AG20443 (cell line): ENCODE results near the gene FJX1.

ENCODE experiments used
- DNase-seq: peaks from one replicate; pipeline ENCODE4 v3.0.0; 2012; ENCODE audit warnings: low spot score, mixed read lengths

The FJX1 gene, protein sequence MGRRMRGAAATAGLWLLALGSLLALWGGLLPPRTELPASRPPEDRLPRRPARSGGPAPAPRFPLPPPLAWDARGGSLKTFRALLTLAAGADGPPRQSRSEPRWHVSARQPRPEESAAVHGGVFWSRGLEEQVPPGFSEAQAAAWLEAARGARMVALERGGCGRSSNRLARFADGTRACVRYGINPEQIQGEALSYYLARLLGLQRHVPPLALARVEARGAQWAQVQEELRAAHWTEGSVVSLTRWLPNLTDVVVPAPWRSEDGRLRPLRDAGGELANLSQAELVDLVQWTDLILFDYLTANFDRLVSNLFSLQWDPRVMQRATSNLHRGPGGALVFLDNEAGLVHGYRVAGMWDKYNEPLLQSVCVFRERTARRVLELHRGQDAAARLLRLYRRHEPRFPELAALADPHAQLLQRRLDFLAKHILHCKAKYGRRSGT

DNA sequence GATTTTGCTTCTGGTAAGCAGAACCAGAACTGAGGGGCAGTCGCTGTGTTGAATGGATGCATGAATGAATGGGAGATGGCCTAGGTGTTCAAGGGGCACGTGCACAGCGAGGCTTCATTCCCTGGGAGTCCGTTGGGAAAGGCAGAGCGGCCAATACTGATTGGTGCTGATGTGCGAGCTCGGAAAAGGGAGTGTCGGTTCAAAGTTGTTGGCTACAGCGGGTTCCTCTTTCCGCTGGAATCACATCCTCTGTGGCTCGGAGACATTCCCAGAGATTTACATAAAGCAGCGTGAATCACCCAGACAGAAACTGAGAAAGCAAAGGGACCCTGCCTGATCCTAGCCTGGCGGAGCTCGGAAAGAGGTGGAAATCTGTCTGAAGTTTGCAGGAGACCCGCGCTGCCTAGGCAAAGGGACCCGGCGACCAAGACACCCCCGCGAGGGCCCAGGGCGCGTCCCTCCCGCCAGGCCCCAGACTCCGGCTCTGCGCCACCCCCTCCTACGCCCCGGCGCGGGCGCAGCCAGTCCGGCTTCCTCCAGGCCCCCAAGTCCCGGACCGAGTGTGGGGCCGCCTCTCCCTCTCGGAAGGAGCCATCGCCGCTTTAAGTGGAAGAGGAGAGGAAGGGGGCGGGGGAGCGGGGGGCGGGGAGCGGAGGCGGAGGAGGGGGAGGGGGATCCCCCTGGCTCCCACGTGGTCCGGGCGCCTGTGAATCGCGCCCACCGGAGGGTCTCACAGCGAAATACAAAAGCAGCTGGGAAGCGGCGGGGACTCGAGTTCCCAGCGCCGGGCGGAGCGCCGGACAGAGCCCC is at the start of gene FJX1:
TSS of gene FJX1 (plus strand) at position 774 of the 810 bp plus-strand sequence. CDS start 177 bp downstream, outside the sequence.
- DNase-seq = peak; percentile 86

DNA sequence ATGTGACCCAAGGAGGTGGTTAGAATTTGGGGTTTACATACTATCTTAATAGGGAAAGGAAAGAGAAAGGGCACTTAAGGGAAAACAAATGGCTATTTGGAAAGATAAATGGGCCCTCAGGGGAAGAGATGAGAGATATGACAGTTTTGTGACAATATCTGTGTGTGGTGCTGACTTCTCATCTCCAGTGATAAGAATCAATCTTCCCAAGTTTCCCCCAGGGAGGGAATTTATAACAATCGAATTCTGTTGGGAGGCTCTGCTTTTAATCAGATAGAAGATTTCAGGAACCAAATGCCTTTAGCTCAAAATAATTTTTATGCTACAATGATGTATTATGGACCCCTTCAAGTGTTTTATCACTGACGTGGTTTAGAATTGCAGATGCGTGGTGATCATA is 46.6 kb upstream of the FJX1 start:
- DNase-seq = no peak

DNA sequence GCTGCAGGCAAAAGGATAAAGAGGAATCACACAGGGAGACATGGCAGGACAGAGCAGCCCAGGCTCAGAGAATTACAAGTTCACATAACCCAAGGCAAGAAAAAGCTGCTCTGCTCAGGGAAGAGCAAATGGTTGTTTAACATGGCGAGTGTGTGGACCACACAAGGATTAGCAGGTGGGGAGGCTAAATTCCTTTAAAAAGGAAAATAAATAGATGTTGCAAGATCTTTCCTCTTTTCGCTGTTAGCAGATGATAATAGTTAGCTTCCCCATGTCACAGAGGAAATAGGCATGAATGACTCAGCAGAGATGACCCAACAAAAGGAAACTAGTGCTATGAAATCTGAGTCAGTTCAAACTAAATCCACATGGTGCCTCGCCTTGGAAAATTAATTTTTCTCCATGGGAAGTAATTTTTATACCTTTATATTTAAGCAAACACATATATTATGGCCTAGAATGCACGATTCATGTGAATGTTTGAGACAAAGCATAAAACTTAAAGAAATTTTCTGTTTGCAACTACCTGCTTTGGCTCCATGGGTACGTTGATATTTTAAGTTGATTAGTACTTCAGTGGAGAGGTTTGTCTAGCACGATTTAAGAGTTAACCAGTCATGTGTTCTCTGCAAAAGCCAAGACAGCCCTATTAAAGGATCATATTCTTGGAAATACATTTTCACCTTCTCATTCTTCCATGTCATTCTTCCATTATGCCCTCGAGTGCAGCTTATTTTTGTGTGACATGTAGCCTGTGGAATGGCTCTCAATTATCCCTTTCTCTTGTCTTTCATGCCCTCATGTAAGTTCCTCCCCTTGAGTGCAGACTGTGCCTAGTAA is 38.5 kb upstream of the FJX1 start:
- peak; percentile 82 for DNase-seq

DNA sequence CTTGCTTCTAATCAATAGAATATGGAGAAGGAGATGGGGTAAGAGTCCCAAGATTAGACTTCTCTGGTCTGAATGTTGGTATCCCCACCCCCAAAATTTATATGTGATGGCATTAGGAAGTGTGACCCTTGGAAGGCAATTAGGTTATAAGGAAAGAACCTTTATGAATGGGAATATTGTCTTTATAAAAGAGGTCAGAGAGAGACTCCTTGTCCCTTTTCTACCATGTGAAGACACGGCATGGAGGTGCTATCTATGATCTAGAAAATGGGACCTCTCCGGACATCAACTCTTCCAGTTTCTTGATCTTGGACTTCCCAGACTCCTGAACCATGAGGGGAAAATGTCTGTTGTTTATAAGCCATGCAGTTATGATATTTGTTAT is 37.9 kb upstream of the FJX1 start:
- no peak for DNase-seq

DNA sequence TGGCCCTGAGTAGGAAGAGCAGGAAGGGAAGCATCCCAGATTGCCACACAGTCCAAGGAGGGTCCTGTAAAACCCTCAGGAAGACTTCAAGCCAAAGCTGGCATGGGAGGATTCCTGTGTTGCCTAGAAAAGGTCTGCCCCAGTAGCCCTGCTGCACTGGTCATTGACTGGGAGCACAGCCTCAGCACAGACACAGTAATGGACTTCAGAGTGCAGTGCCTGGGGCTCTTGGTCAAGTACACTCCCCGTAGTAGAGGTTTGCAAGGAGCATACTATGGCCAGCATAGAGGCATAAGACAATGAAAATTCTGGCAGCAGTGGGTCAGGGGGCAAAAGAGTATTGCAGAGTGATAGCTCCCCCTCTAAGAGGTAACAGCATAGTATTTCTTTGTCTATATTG is 36.2 kb upstream of the FJX1 start:
- no peak for DNase-seq

DNA sequence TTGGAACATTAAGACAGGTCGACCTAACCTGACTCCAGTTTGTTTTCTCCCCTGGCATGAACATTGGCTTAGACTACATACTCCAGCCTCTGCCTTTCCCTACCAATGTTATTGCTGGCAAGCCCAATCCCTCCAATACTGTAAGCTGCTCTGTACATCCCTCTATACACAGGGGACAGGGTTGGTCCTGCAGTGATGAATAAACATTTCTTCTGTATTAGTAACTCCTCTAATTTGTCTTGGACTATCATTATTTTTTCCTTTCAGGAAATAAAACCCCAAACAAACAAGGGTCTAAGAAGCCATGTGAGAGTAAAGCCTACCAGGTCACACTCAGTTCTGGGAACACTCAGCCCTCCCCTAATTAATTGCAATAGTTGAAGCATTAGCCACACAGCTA is 35.1 kb upstream of the FJX1 start:
- peak; percentile 67 for DNase-seq

DNA sequence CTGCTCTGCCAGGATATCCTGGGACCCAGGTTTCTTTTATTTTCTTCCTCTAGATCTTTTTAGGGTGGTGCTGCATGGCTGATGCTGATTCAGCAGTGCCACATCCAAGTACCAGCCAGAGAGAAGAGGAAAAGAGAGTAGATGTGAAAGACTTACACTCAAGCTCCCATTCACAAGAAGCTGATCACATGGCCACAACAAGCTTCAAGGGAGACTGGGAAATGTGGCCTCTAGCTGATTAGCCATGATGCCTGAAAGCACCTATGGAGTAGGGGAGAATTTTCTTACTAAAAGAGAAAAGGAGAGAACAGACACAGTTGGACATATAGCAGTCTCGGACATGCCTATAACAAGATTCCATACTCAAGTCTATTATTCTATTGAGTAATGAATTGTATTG is 34.4 kb upstream of the FJX1 start:
- no peak for DNase-seq

DNA sequence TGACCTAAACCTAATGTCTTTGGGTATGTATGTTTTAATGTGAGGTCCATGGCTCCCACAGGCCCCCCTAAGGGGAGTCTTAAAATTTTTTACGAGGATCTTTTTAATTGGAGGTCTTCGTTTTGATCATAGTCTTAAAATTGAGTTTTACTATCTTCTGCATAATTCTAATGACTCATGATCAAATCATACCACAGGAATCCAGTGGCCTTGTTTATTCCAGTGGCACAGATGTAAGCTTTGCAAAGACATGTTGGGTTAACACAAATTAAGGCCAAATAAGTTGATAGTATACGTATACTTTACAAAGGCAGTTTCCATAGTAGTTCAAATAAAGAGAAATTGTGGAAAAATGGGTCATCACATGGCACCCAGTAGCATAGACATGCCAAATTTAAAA is 33.9 kb upstream of the FJX1 start:
- peak; percentile 45 for DNase-seq

DNA sequence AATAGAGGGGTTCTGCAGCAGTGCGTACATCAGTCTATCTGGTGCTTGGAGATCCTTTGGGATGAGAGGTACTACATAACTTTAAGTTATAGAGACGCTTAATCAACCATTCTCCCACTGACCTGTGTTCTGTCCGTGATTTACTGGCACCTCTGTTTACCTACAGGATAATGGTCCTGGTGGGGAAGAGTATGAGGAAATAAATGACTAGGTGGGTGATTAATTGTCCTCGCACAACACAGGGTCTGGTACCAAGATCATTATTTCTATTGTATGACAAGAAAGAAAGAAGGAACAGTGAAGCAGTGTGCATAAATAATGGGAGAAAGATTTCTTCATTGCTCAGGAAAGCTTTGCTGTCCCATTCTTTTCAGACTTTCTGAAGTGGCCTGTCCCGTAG is 32.8 kb upstream of the FJX1 start:
- DNase-seq = no peak

DNA sequence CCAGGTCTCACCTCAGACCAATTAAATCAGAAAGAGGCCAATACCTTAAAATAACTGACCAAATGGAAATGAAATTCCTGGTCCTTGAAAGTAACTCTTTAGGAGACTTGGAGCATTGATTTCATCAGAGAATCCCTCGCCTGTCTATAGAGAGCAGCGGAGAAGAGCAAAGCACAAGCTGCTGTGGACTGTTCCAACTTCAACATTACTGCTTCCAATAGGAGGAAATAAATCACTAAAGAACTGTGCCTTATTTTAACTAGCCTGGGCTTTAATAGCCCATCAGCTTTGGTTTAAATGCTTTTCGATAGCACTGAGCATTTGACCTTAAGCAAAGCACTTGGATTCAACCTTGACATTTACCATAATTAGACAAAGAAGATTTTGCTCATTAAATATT is 32.0 kb upstream of the FJX1 start:
- DNase-seq = no peak

DNA sequence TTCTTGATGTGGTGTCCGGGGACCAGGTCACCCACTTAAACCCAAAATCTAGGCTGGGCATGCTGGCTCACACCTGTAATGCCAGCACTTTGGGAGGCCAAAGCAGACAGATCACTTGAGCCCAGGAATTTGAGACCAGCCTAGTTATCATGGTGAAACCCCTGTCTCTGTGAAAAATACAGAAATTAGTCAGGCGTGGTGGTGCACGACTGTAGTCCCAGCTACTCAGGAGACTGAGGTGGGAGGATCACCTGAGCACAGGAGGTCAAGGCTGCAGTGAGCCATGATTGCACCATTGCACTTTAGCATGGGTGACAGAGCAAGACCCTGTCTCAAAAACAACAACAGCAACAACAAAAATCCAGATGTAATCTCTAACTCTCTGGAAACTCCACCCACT is 30.3 kb upstream of the FJX1 start:
- DNase-seq = no peak

DNA sequence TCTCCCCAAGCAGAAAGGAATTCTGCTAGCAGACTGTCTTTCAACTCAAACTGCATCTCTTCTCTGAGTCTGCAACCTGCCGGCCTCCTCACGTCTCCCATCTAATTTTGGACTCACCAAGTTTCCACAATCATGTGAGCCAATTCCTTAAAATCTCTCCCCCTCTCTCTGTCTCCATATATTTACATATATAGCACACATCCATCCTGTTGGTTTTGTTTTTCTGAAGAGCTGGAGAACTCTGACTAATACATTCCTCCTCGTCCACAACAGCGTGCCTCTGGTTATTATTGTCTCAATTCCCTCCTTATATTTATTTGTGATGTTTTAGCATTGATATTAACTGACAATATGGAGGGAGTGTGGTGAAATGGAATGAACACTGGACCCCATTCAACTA is 29.6 kb upstream of the FJX1 start:
- peak; percentile 43 for DNase-seq

DNA sequence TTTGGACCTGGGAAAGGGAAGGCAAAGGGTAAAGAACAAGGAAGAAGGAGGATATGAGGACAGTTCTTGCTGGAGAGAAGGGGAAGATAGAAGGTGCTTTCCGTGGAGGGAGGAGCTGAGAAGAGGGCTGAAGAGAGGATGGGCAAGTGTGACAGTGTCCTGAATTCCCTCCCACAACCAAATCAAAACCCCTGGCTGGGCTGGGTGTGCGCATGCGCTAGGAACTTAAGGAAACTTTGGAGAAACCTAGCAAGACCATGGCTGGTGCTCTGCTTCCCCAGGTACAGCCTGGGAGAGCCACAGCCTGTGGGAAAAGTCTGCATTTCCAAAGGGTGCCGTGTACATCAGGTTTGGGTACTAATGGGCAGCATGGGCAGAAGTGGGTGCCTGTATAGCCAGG is 29.0 kb upstream of the FJX1 start:
- DNase-seq = no peak

DNA sequence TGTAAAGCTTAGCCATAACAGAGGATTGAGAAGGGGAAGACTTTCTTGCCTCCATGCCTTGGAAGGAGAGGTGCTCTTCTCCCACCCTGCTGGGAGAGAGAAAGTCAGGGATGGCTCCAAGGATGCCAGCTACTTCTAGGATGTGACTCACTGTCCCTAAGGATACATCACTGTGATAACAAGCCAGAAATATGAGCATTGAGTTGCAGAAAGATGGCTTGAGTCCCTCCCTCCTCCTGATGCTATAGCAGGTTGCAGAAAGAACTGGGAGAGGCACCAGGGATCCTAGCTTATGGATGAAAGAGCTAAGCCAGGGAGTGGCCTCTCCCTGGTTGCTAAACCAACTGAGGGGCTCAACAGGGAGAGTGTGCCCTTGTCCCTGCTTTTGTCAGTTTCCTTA is 27.8 kb upstream of the FJX1 start:
- DNase-seq = peak; percentile 19

DNA sequence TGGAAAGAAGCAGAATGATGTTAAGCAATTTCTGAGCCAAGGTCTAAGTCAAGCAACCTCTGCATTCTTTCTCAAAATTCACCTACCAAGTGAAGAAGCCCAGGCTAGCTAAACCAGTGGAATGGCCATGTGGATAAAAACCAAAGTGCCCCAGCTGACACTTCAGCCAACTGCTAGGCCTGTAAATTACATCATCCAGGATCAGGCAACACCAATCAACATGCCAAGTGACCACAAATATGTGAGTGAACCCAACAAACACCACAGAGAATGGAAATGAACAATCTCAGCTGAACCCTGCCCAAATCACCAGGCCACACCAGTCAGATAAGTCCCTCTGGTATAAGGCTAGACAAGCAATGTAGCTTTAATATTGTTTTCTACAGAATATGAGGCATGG is 25.1 kb upstream of the FJX1 start:
- peak; percentile 93 for DNase-seq

DNA sequence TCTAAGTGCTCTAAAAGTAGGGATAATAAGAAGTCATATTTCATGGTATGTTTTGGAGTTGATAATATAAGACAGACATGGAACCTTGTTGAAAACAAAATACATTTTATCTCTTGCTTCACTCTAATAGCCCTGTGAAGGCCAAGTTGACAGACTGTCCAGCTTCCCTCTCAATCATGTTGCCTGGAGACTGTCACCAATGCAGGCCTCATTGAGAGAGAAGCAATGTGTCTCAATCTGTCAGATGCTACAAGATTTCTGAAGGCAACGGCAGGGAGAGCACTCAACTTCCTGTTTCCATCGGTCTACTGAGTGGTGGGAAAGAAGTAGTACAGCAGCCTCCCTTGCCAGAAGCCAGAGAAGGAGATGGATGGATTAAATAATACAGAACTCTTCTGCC is 23.6 kb upstream of the FJX1 start:
- DNase-seq = no peak

DNA sequence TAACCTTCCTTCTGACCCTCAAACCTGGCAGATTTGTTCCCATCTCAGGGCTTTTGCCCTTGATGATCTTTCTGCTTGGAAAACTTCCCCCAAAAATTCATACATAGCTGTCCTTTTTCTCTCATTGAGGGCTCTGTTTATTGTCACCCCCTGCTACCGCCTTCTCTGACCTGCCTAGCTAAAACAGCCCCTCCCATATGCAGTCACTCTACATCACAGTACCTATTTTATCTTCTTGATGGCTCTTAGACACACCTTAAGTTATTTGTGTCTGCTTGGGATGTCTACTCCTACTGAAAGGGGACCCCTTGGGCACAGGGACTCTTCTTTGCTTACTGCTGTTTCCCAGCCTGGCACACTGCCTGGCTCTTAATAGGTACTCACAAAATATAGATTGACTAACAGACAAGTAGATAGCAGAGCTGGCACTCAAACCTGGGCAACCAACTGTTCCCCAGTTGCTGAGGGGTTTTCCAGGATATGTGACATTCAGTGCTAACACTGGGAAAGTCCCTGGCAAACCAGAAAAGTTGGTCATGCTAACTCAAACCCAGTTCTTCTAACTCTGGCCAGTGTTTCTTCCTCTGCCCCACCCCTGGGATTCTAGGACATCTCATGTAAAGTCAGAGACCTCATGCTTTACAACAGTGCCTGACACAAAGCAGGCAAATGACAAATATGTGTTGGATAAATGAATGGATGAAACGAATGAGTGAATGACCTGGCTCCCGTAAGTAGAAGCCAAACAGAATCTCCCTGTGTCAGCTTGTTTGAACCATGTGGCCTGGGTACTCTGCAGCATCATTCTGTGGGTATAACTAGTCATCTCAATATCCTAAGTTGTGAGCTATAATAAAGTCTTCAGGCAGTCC is 19.8 kb upstream of the FJX1 start:
- DNase-seq = no peak

DNA sequence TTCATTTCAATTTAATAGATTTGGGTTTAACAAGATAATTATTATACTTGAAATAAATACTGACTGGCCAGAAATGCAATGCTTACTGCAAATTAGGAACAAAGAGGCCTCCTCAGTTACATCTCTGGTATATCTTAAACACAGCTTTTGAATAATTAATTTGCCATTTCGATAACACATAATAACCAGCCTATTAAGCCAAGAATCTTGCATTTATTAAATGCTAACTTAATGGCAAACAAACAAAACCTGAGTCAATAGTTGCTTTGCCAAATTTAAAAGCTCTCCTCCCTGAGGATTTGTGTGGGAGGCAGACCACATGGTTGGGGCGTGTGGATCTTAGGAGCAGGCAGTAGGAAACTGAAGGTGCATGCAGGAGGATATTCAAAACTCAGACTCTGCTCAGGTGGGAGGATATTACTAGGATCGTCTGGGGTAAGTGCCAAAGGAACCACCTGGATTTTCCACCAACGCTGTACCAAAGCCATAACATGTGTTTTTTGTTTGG is 17.9 kb upstream of the FJX1 start:
- no peak for DNase-seq

DNA sequence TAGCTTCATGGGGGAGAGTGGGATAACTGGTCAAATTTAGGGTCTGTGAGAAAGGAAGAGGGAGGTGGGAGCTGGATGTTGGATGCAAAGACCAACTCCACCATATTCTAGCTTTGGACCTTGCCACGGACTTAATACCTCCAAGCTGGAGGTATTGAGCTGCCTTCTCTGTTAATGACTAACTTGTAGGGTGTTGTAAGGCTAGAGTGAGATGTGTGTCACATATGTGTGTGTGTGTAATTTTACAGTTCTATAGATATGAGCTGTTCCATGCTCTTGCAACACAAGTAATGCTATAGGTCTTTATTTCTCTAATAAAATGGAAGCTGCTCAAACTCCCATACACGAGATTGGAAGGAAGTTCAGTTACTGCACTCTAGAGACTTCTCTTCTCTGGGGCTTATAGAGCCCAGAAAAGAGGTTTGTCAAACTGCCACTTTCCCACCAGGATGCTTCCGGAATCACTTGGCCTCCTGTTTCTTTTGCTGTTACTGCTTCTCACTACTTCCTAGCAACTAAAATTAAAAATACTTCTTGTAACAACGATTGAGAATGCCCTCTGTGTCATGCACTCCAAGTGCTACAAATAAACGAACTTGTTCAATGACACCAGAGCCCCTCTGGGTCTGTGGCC is 16.0 kb upstream of the FJX1 start:
- DNase-seq = no peak

DNA sequence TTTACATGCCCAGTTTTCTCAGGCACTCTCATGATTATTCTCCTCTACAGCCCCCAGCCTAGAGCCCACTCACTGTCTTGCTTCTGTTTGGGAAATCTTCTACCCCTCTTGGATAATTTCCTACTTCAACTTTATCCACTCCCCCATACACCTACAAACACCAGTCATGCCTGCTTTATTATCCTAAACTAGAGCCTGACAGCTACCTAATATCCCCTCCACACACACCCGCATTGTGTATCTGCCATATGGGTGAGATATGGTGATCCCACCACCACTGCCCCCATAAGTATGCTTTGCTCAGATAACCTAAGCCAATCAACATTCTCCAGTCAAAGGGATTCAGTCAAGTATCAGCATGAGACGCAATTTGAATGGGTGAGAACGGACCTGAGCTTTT is 15.3 kb upstream of the FJX1 start:
- no peak for DNase-seq

DNA sequence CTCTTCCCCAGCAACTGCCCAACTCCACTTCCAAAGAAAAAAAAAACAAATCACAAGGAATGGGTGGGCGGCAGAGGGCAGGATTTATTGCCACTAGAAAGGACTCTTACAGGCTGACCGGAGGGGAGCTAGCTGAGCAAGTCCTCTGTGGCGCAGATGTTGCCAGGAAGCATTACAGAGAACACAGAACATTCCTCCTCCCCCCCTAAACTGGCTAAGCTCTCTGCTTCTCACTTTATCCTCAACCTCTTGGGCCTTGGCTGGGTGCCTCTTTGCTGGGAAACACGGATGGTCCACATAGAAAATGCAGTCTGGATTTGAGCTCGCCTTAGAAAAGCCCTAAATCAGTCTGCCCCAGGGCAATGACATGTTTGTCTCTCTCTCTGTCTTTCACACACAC is 12.6 kb upstream of the FJX1 start:
- DNase-seq = peak; percentile 46
